G401.6 (cell line): ENCODE measurements around the gene SYCP3.
A peak's percentile ranks its signal among the peaks of the same experiment; 100 is the strongest.
"Not testable (repeated sequence)": the region's sequence is repeated elsewhere in the genome, so short reads cannot be mapped to it uniquely, and the experiment has no call there.

Source experiments
- FAIRE-seq: peaks from 2 replicates; lab custom pipeline; 2012; peaks lifted over from hg19 to GRCh38; lab: Jason Lieb, UNC

The SYCP3 gene

GRCh38 chr12:101759396-101760047 is 20.3 kb upstream of the SYCP3 start:
- FAIRE-seq, result peak; percentile 74

GRCh38 chr12:101750152-101750551 is 10.9 kb upstream of the SYCP3 start:
- no peak for FAIRE-seq

- FAIRE-seq, result no peak
These were observed 10.4 kb upstream of the SYCP3 start for GRCh38 chr12:101749657-101750056.

GRCh38 chr12:101748907-101749306 is 9.6 kb upstream of the SYCP3 start:
- peak; percentile 11 for FAIRE-seq

GRCh38 chr12:101747697-101748096 is 8.4 kb upstream of the SYCP3 start:
- FAIRE-seq, result no peak

GRCh38 chr12:101746661-101747060 is 7.4 kb upstream of the SYCP3 start:
- FAIRE-seq, result no peak

GRCh38 chr12:101746196-101746595 is 6.9 kb upstream of the SYCP3 start:
- no peak for FAIRE-seq

- no peak for FAIRE-seq
These were observed 6.2 kb upstream of the SYCP3 start for GRCh38 chr12:101745481-101745880.

- FAIRE-seq, result no peak
These were observed 4.6 kb upstream of the SYCP3 start for GRCh38 chr12:101743724-101744472.

GRCh38 chr12:101743242-101743641 is 4.0 kb upstream of the SYCP3 start:
- FAIRE-seq, result no peak

GRCh38 chr12:101740980-101741379 is 1.7 kb upstream of the SYCP3 start:
- FAIRE-seq, result no peak

- no peak for FAIRE-seq
These were observed 1.3 kb upstream of the SYCP3 start for GRCh38 chr12:101740566-101740965.

- no peak for FAIRE-seq
These were observed 1.8 kb downstream of the SYCP3 start for GRCh38 chr12:101737476-101737875.

GRCh38 chr12:101734482-101734881 is 4.8 kb downstream of the SYCP3 start:
- not testable (repeated sequence) for FAIRE-seq

GRCh38 chr12:101733166-101733565 is 6.1 kb downstream of the SYCP3 start:
- no peak for FAIRE-seq

- FAIRE-seq, result no peak
These were observed 6.9 kb downstream of the SYCP3 start for GRCh38 chr12:101732318-101732717.

- no peak for FAIRE-seq
These were observed 9.4 kb downstream of the SYCP3 start for GRCh38 chr12:101729842-101730241.

- FAIRE-seq, result peak; percentile 23
These were observed 12.2 kb downstream of the SYCP3 start for GRCh38 chr12:101727098-101727497.

- FAIRE-seq, result no peak
These were observed 16.9 kb downstream of the SYCP3 start for GRCh38 chr12:101722392-101722791.

- FAIRE-seq, result no peak
These were observed 19.1 kb downstream of the SYCP3 start for GRCh38 chr12:101720118-101720517.

- no peak for FAIRE-seq
These were observed 19.7 kb downstream of the SYCP3 start for GRCh38 chr12:101719566-101719965.

- no peak for FAIRE-seq
These were observed 24.3 kb downstream of the SYCP3 start for GRCh38 chr12:101714877-101715444.

GRCh38 chr12:101713930-101714329 is 25.3 kb downstream of the SYCP3 start:
- no peak for FAIRE-seq
